Muscle layer of colon (tissue), 2 donors: Measurements from ENCODE around the gene MTCL1.

Source experiments
- H3K27ac ChIP-seq: one replicate; pipeline ENCODE4 v1.7.0; 2013; ENCODE audit warnings: low read depth, mild to moderate bottlenecking, low read length, moderate library complexity
- H3K27me3 ChIP-seq, 2 donors: one replicate each; pipeline ENCODE4 v1.7.0; 2013; ENCODE audit warnings: low read length in 2 of 2, mild to moderate bottlenecking in 2 of 2; ENCODE audit not compliant: insufficient read depth in 2 of 2, control insufficient read depth in 1 of 2
- H3K36me3 ChIP-seq: one replicate; pipeline ENCODE4 v1.7.0; 2013; ENCODE audit warnings: mild to moderate bottlenecking, low read length; ENCODE audit not compliant: insufficient read depth
- H3K4me1 ChIP-seq: one replicate; pipeline ENCODE4 v1.7.0; 2013; ENCODE audit warnings: mild to moderate bottlenecking, low read length; ENCODE audit not compliant: insufficient read depth
- H3K4me3 ChIP-seq, 2 donors: one replicate each; pipeline ENCODE4 v1.7.0; 2013; ENCODE audit warnings: low read length in 2 of 2, low read depth in 1 of 2, mild to moderate bottlenecking in 1 of 2, moderate library complexity in 1 of 2
- H3K9ac ChIP-seq: one replicate; pipeline ENCODE4 v1.7.0; 2013; ENCODE audit warnings: low read length
- H3K9me3 ChIP-seq: one replicate; pipeline ENCODE4 v1.7.0; 2013; ENCODE audit warnings: mild to moderate bottlenecking, low read length
- donor health status: abdominal sarcoma.
- donor health status: Adenocarcinoma of cecum.

Gene MTCL1

GRCh38 chr18:8849696-8850095 lies 144.3 kb downstream of the MTCL1 start:
- H3K4me1 ChIP-seq = peaks cover 30% of the 10 kb centered on the region
- no peak overlapping the region for H3K27ac ChIP-seq
- H3K4me3 ChIP-seq = no peak overlapping the region
- no peaks in the 10 kb centered on the region for H3K9me3 ChIP-seq
- no peaks in the 10 kb centered on the region for H3K27me3 ChIP-seq
- H3K9ac ChIP-seq = no peak overlapping the region
- H3K36me3 ChIP-seq = no peaks in the 10 kb centered on the region

- Histone ChIP-seq H3K27me3 (no peaks in the 10 kb centered on the region), H3K4me3 (no peak overlapping the region), H3K36me3 (no peaks in the 10 kb centered on the region), H3K9me3 (no peaks in the 10 kb centered on the region), H3K4me1 (peaks cover 30% of the 10 kb centered on the region), H3K9ac (no peak overlapping the region), H3K27ac (no peak overlapping the region)
These were observed 146.3 kb downstream of the MTCL1 start for GRCh38 chr18:8851659-8852058.

GRCh38 chr18:8854550-8854949 lies 149.2 kb downstream of the MTCL1 start:
- Histone ChIP-seq H3K9ac (no peak overlapping the region), H3K27me3 (no peaks in the 10 kb centered on the region), H3K36me3 (no peaks in the 10 kb centered on the region), H3K9me3 (no peaks in the 10 kb centered on the region), H3K27ac (no peak overlapping the region), H3K4me3 (no peak overlapping the region), H3K4me1 (peaks cover 10% of the 10 kb centered on the region)

GRCh38 chr18:8854962-8855361 lies 149.6 kb downstream of the MTCL1 start:
- Histone ChIP-seq H3K9ac (no peak overlapping the region), H3K9me3 (no peaks in the 10 kb centered on the region), H3K27me3 (no peaks in the 10 kb centered on the region), H3K36me3 (no peaks in the 10 kb centered on the region), H3K4me1 (peaks cover 10% of the 10 kb centered on the region), H3K27ac (no peak overlapping the region), H3K4me3 (no peak overlapping the region)

- Histone ChIP-seq H3K27me3 (no peaks in the 10 kb centered on the region), H3K4me3 (no peak overlapping the region), H3K9me3 (no peaks in the 10 kb centered on the region), H3K27ac (no peak overlapping the region), H3K4me1 (peaks cover 7% of the 10 kb centered on the region), H3K36me3 (no peaks in the 10 kb centered on the region), H3K9ac (no peak overlapping the region)
These were observed 150.9 kb downstream of the MTCL1 start for GRCh38 chr18:8856212-8856611.

- H3K36me3 ChIP-seq = no peaks in the 10 kb centered on the region
- no peak overlapping the region for H3K27ac ChIP-seq
- H3K4me3 ChIP-seq = no peak overlapping the region
- H3K4me1 ChIP-seq = peaks cover under 1% of the 10 kb centered on the region
- no peaks in the 10 kb centered on the region for H3K9me3 ChIP-seq
- no peak overlapping the region for H3K9ac ChIP-seq
- H3K27me3 ChIP-seq = no peaks in the 10 kb centered on the region
These were observed 151.5 kb downstream of the MTCL1 start for GRCh38 chr18:8856769-8857393.

GRCh38 chr18:8857806-8858205 lies 152.4 kb downstream of the MTCL1 start:
- no peaks in the 10 kb centered on the region for H3K9me3 ChIP-seq
- H3K36me3 ChIP-seq = no peaks in the 10 kb centered on the region
- no peaks in the 10 kb centered on the region for H3K27me3 ChIP-seq
- H3K4me3 ChIP-seq = no peak overlapping the region
- H3K27ac ChIP-seq = no peak overlapping the region
- H3K9ac ChIP-seq = no peak overlapping the region
- no peaks in the 10 kb centered on the region for H3K4me1 ChIP-seq

GRCh38 chr18:8858888-8859511 lies 153.6 kb downstream of the MTCL1 start:
- no peaks in the 10 kb centered on the region for H3K27me3 ChIP-seq
- H3K27ac ChIP-seq = no peak overlapping the region
- H3K4me3 ChIP-seq = no peak overlapping the region
- no peak overlapping the region for H3K9ac ChIP-seq
- H3K9me3 ChIP-seq = no peaks in the 10 kb centered on the region
- H3K36me3 ChIP-seq = no peaks in the 10 kb centered on the region
- H3K4me1 ChIP-seq = no peaks in the 10 kb centered on the region

GRCh38 chr18:8860845-8861642 lies 155.7 kb downstream of the MTCL1 start:
- Histone ChIP-seq H3K4me3 (no peak overlapping the region), H3K27ac (no peak overlapping the region), H3K36me3 (no peaks in the 10 kb centered on the region), H3K9ac (no peak overlapping the region), H3K27me3 (no peaks in the 10 kb centered on the region), H3K9me3 (no peaks in the 10 kb centered on the region), H3K4me1 (no peaks in the 10 kb centered on the region)

GRCh38 chr18:8863427-8863826 lies 158.1 kb downstream of the MTCL1 start:
- Histone ChIP-seq H3K4me1 (no peaks in the 10 kb centered on the region), H3K27ac (no peak overlapping the region), H3K9me3 (no peaks in the 10 kb centered on the region), H3K36me3 (no peaks in the 10 kb centered on the region), H3K27me3 (no peaks in the 10 kb centered on the region), H3K9ac (no peak overlapping the region), H3K4me3 (no peak overlapping the region)

- H3K27me3 ChIP-seq = no peaks in the 10 kb centered on the region
- H3K4me3 ChIP-seq = no peak overlapping the region
- no peaks in the 10 kb centered on the region for H3K9me3 ChIP-seq
- H3K27ac ChIP-seq = no peak overlapping the region
- H3K9ac ChIP-seq = no peak overlapping the region
- H3K36me3 ChIP-seq = no peaks in the 10 kb centered on the region
- no peaks in the 10 kb centered on the region for H3K4me1 ChIP-seq
These were observed 160.6 kb downstream of the MTCL1 start for GRCh38 chr18:8865934-8866333.
